ENCODE results near the gene CAPN8.

GRCh38 chr1:223647249-223647648 lies 18.3 kb downstream of the CAPN8 start:
- TF ChIP-seq RAD21 (IDR thresholded peaks at IDR 0.05), result no peak
- no peak for TF ChIP-seq CTCF (IDR thresholded peaks at IDR 0.05; ENCODE audit: low read depth, low read length, missing input control)
- no peak for TF ChIP-seq YY1 (IDR thresholded peaks at IDR 0.05)
- TF ChIP-seq JUND (IDR thresholded peaks at IDR 0.05), result no peak
- TF ChIP-seq REST (IDR thresholded peaks at IDR 0.05), result no peak
- no peak for TF ChIP-seq EGR1 (IDR thresholded peaks at IDR 0.05; ENCODE audit: low read depth in 2 of 2)
- no peak for TF ChIP-seq ATF3 (IDR thresholded peaks at IDR 0.05)
- no peak for TF ChIP-seq TAF1 (conservative IDR thresholded peaks at IDR 0.05)
